Stimulated activated CD4-positive, alpha-beta T cell treated with anti-CD3 and anti-CD28 coated beads, Interleukin-2, amount 100 ng/mL, for 24 hours (primary cell): ENCODE measurements around the gene TNFSF8.

ENCODE experiments used
- DNase-seq, 2 donors: peaks; one replicate each; pipeline ENCODE4 v3.0.0-alpha.2; 2020

The TNFSF8 gene

GRCh38 chr9:114864471-114864870 lies 65.9 kb downstream of the TNFSF8 start:
- DNase-seq = no peak

GRCh38 chr9:114861922-114862605 lies 68.3 kb downstream of the TNFSF8 start:
- DNase-seq = no peak

- no peak for DNase-seq
Measured at GRCh38 chr9:114861273-114861672, 69.1 kb downstream of the TNFSF8 start.

GRCh38 chr9:114860187-114860586 lies 70.2 kb downstream of the TNFSF8 start:
- no peak for DNase-seq

GRCh38 chr9:114856942-114857315 lies 73.5 kb downstream of the TNFSF8 start:
- DNase-seq = no peak

GRCh38 chr9:114856215-114856941 lies 74.0 kb downstream of the TNFSF8 start:
- no peak for DNase-seq

GRCh38 chr9:114855488-114855887 lies 74.9 kb downstream of the TNFSF8 start:
- no peak for DNase-seq

- no peak for DNase-seq
Measured at GRCh38 chr9:114854736-114855355, 75.5 kb downstream of the TNFSF8 start.

- no peak for DNase-seq
Measured at GRCh38 chr9:114853071-114853855, 77.1 kb downstream of the TNFSF8 start.

GRCh38 chr9:114852050-114852594 lies 78.3 kb downstream of the TNFSF8 start:
- DNase-seq = no peak

- DNase-seq = no peak
Measured at GRCh38 chr9:114851306-114851705, 79.1 kb downstream of the TNFSF8 start.
